ENCODE results near the gene FBLN5.
"Not testable (repeated sequence)": the region's sequence is repeated elsewhere in the genome, so short reads cannot be mapped to it uniquely, and the experiment has no call there.

The FBLN5 gene

GRCh38 chr14:91904483-91904882, 43.0 kb downstream of the FBLN5 start:
- DNase-seq: no peak

- DNase-seq: no peak
Measured at GRCh38 chr14:91903070-91903469, 44.4 kb downstream of the FBLN5 start.

GRCh38 chr14:91902336-91902735, 45.2 kb downstream of the FBLN5 start:
- no peak for DNase-seq

DNA sequence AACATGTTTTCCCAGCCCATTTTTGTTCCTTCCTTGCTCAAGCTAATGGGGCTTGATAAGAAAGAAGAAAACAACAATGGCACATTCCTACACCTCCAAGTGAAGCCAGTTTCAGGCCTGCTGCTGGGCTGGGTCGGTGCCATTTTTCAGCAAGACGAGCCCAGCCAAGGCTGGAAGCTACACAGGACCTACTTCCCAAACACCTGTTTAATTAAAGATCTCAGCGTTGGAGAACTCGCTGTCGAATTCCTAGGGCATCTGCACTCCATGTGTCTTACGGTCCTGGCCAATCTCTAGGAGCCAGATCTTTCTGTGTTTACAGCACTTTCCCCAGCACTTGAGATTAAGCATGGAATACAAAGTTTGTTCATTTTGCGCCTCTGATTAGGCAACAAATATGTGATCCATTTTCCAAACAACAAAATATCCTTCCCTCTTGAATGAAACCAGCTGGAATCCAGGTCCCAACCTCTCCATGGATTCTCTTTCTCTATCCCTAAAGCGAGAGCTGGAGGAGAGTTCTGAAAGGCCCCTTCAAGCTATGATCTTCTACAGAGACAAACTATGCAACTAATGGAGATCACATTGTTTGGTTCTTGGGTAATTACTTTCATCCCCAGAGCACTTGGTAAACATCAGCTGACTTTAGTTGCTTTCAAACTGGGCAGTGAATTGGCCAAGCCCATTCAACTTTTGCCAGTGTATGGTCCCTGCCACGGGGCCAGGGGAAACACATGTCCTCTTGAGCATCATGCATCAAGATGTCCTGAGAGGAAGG, 45.9 kb downstream of the FBLN5 start:
- no peak for DNase-seq

- DNase-seq: no peak
Measured at GRCh38 chr14:91899806-91900205, 47.7 kb downstream of the FBLN5 start.

DNA sequence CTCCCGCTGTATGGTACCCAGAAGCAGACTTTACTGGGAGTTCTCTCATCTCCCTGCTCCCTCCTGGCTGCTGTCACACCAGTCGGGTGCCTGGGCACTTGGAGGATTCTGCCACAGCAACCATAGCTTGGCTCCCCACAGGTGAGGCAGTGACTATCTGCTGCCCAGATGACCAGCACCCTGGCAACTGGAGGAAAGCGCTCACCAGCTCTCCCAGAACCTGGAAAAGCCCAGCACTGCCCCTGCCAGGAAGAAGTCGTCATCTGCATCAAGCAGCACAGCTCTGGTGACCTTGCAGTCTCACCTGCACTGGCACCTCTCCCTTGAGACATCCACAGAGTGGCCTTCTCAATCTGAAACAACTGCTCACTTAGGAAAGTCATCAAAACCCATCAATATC, 48.3 kb downstream of the FBLN5 start:
- DNase-seq: no peak

- no peak for DNase-seq
Measured at GRCh38 chr14:91898372-91898771, 49.1 kb downstream of the FBLN5 start.

DNA sequence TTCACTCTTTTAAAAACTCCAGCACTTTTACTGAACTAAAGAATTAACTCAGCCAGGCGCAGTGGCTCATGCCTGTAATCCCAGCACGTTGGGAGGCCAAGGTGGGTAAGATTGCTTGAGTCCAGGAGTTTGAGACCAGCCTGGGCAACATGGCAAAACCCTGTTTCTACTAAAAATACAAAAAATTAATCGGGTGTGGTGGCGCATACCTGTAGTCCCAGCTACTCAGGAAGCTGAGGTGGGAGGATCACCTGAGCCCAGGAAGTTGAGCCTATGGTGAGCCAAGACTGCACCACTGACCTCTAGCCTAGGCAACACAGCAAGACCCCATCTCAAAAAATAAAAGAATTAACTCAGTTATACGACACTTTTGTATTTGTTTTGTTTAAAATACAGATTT, 49.8 kb downstream of the FBLN5 start:
- DNase-seq: not testable (repeated sequence)

GRCh38 chr14:91897106-91897701, 50.3 kb downstream of the FBLN5 start:
- DNase-seq: no peak

DNA sequence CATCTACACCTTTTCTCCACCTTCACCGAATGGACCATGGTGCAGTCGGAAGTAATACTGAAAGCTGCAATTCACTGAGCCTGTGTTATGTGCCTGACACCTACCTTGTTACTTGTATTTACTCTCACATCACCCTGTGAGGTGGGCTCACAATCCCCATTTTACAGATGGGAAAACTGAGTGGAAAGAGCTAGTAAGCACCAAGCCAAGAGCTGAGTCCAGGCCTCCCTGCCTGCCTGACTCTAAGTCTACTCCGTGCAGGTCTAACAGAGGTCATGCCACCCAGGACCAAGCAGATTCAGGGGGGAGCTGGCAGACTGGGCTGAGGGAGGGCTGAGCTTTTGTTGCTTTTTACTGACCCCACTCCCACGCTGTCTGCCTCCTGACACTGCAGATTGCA, 51.1 kb downstream of the FBLN5 start:
- DNase-seq: no peak

GRCh38 chr14:91893669-91894068, 53.8 kb downstream of the FBLN5 start:
- DNase-seq: no peak

- DNase-seq: no peak
Measured at GRCh38 chr14:91893007-91893406, 54.5 kb downstream of the FBLN5 start.

- no peak for DNase-seq
Measured at GRCh38 chr14:91891721-91892220, 55.7 kb downstream of the FBLN5 start.

- DNase-seq: no peak
Measured at GRCh38 chr14:91891101-91891500, 56.4 kb downstream of the FBLN5 start.

DNA sequence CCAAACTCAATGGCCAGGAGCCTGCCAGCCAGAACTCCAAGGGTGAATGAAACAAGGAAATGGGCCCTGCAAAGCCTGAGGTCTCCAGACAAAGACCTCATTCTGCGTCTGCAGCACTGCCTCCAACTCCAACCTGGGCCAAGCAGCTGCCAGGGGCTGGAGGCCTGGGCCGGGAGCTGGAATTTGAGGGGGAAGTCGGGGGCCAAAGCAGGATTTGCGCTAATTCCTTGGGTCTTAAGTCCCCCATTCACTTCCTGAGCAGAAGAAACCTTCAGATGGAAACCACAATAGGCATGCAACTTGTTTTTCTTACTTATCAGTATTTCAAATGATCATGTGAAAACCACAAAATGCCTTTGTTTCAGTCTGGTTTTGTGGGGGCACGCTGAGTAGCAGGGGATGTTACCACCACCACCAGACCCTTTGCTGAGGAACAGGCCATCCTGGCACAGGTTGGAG, 57.2 kb downstream of the FBLN5 start:
- no peak for DNase-seq

DNA sequence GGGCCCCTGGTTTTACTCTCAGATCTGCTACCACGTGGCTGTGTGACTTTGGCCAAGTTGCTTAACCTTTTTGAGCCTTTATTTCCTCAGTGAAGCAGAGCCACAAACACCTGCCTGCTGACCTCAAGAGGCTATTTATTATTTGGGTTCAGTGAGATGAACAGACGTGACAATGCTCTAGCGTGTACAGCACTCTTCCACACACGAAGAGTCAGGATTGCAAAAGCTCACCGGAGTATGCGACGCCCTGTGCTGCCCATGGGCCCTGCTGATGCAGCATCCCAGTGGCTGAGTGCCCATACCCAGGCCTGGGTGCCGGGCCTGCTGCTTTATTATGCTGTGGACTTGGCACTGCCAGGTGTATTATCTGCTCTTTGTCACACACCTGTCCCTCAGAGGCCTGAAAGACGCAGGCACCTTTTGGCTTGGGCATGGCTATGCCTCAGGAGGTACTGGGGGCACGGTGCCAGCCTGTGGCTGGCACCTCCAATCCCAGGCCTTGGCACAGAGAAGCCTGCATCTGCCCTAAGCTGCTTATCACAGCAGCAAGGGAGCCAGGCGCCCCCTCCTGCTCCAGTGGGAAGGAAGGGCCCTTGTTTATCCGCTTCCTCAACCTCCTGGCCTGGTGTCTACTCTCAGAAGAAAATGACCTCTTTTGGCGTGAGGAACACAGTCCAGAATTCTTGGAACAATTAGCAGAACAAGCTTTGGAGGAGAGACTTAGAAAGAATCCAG, 57.9 kb downstream of the FBLN5 start:
- no peak for DNase-seq

GRCh38 chr14:91888641-91889476, 58.6 kb downstream of the FBLN5 start:
- DNase-seq: no peak

DNA sequence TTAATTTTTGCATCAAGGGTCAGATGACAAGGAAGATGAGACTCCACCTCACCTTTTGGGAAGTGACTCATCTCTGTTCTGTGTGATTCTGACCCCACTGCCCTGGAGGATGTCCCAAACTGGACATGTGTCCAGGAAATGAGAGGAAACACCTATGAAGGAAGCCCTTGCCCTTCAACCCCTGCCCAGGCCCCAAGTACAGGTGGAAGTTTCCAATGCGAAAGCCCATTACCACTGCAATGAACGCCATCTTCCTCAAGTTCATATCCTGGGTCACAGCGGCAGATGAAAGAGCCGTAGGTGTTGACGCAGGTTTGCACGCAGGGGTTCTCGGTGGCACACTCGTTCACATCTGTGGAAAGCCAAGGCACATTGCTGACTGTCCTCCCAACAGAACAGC, 60.5 kb downstream of the FBLN5 start:
- no peak for DNase-seq

DNA sequence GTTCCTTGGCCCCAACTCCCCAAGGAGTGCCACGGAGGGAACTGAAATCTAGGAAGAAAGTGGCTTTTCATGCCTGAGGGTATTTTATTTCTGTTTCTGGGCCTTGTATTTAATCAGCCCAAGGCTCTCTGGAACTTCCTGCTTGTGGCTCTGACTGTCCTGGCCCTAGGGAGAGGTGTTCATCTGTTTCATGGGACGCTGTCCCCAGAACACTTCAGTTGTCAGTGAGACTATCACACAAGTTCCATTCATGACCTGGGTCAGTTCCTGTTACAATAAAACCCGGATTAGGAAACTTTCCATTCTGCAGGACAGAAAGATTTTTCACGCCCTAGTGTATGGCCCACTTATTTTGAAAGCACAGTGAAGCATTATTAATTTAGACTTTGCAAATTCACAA, 61.7 kb downstream of the FBLN5 start:
- no peak for DNase-seq

GRCh38 chr14:91885113-91885712, 62.3 kb downstream of the FBLN5 start:
- DNase-seq: no peak

- DNase-seq: no peak
Measured at GRCh38 chr14:91884664-91885063, 62.8 kb downstream of the FBLN5 start.

- DNase-seq: no peak
Measured at GRCh38 chr14:91883753-91884152, 63.7 kb downstream of the FBLN5 start.
